HEK293T (cell line): ENCODE data around the gene ZFP62.

Source experiments
- ARNT ChIP-seq: fragments of 450-650 bp; IDR thresholded peaks from 2 replicates; pipeline ENCODE4 v1.6.1; 2017; ENCODE audit warnings: mild to moderate bottlenecking
- BHLHE40 ChIP-seq: fragments of 450-650 bp; IDR thresholded peaks from 2 replicates; pipeline ENCODE4 v1.6.1; 2016; ENCODE audit warnings: mild to moderate bottlenecking, moderate library complexity, borderline replicate concordance
- CTBP1 ChIP-seq: fragments of 450-650 bp; IDR thresholded peaks from 2 replicates; pipeline ENCODE4 v1.6.1; 2016; ENCODE audit warnings: borderline replicate concordance
- FOXA1 ChIP-seq: fragments of 450-650 bp; IDR thresholded peaks from 2 replicates; pipeline ENCODE4 v1.6.1; 2016; ENCODE audit warnings: mild to moderate bottlenecking
- FOXK2 ChIP-seq: fragments of 450-650 bp; IDR thresholded peaks from 2 replicates; pipeline ENCODE4 v1.6.1; 2016; ENCODE audit warnings: mild to moderate bottlenecking
- FOXM1 ChIP-seq: fragments of 450-650 bp; IDR thresholded peaks from 2 replicates; pipeline ENCODE4 v1.6.1; 2017; ENCODE audit warnings: mild to moderate bottlenecking, borderline replicate concordance
- HDGF ChIP-seq: fragments of 450-650 bp; IDR thresholded peaks from 2 replicates; pipeline ENCODE4 v1.6.1; 2017; ENCODE audit warnings: antibody characterized with exemption, borderline replicate concordance
- LEF1 ChIP-seq: fragments of 450-650 bp; IDR thresholded peaks from 2 replicates; pipeline ENCODE4 v1.6.1; 2017; ENCODE audit warnings: mild to moderate bottlenecking, borderline replicate concordance
- NFRKB ChIP-seq: fragments of 450-650 bp; IDR thresholded peaks from 2 replicates; pipeline ENCODE4 v1.6.1; 2016; ENCODE audit warnings: mild to moderate bottlenecking, moderate library complexity
- SP1 ChIP-seq: fragments of 450-650 bp; IDR thresholded peaks from 2 replicates; pipeline ENCODE4 v1.6.1; 2017
- SUZ12 ChIP-seq: fragments of 450-650 bp; IDR thresholded peaks from 2 replicates; pipeline ENCODE4 v1.6.1; 2016; ENCODE audit warnings: mild to moderate bottlenecking
- TARDBP ChIP-seq: fragments of 450-650 bp; IDR thresholded peaks from 2 replicates; pipeline ENCODE4 v1.6.1; 2016
- ZNF384 ChIP-seq: fragments of 450-650 bp; IDR thresholded peaks from 2 replicates; pipeline ENCODE4 v1.6.1; 2016
- TF ChIP-seq, protein P1 (sequence below): fragments of 450-650 bp; IDR thresholded peaks from 2 replicates; pipeline ENCODE4 v1.6.1; 2016

DNA sequence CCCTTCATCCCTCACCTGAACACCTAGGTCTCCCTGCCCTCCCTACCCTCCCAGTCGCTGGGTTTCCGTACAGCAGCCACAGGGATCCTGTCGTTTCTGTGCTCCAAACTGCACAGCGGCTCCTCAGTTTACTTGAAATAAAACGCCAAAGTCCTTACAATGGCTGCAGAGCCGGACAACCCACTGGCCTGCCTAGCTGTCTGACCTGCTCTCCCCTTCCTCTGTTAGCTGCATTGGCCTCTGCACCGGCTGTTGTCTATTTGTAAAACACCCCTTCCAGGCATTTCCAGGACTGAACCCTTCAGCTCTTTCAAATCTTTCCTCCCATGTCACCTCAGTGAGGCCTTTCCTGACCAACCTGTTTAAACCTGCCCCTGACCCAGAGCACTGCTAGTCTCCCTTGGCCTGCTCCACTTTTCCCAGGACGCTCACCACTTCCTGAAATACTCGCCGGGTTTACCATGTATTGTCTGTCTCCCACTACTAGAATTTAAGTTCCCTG lies 49.4 kb downstream of the ZFP62 start:
- no peak for TF ChIP-seq FOXM1
- no peak for TF ChIP-seq ARNT
- TF ChIP-seq SUZ12 = no peak
- TF ChIP-seq, protein P1, sequence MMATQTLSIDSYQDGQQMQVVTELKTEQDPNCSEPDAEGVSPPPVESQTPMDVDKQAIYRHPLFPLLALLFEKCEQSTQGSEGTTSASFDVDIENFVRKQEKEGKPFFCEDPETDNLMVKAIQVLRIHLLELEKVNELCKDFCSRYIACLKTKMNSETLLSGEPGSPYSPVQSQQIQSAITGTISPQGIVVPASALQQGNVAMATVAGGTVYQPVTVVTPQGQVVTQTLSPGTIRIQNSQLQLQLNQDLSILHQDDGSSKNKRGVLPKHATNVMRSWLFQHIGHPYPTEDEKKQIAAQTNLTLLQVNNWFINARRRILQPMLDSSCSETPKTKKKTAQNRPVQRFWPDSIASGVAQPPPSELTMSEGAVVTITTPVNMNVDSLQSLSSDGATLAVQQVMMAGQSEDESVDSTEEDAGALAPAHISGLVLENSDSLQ = no peak
- no peak for TF ChIP-seq NFRKB
- TF ChIP-seq FOXA1 = no peak
- no peak for TF ChIP-seq LEF1
- no peak for TF ChIP-seq ZNF384
- TF ChIP-seq FOXK2 = no peak
- no peak for TF ChIP-seq SP1
- no peak for TF ChIP-seq BHLHE40
- no peak for TF ChIP-seq CTBP1
- no peak for TF ChIP-seq HDGF
- TF ChIP-seq TARDBP = no peak
